Mononuclear cell (primary cell): Measurements from ENCODE around the gene TEX48. TPM values are rescaled to one million over a fixed set of nuclear protein-coding genes. Genes with fewer than 3 reads are reported as not detected.

Experiments
- H3K27me3 ChIP-seq: 2 replicates; pipeline ENCODE4 v1.6.0; 2011; ENCODE audit warnings: low read length, control low read depth; ENCODE audit not compliant: insufficient read depth
- H3K4me1 ChIP-seq: 2 replicates; pipeline ENCODE4 v1.5.1; 2011; ENCODE audit warnings: mild to moderate bottlenecking, low read length, control low read depth; ENCODE audit not compliant: insufficient read depth
- H3K4me3 ChIP-seq: 2 replicates; pipeline ENCODE4 v1.5.1; 2011; ENCODE audit warnings: mild to moderate bottlenecking, low read length, moderate library complexity
- H3K9me3 ChIP-seq: 2 replicates; pipeline ENCODE4 v1.5.1; 2011; ENCODE audit warnings: low read depth, mild to moderate bottlenecking, control low read depth, low read length
- total RNA-seq: library from RNA; depleted of rRNA; stranded (reverse); fragments of >200 nt; gene quantifications from one replicate; pipeline ENCODE4 v1.2.3, GENCODE V29; 2012

TEX48 gene
- total RNA-seq, 1 donor, result not detected

- Histone ChIP-seq H3K27me3 (no peaks in the 10 kb centered on the region), H3K4me3 (no peak overlapping the region), H3K4me1 (peaks cover 5% of the 10 kb centered on the region), H3K9me3 (no peaks in the 10 kb centered on the region)
These were observed 52.4 kb downstream of the TEX48 start for GRCh38 chr9:114629563-114630090.

DNA sequence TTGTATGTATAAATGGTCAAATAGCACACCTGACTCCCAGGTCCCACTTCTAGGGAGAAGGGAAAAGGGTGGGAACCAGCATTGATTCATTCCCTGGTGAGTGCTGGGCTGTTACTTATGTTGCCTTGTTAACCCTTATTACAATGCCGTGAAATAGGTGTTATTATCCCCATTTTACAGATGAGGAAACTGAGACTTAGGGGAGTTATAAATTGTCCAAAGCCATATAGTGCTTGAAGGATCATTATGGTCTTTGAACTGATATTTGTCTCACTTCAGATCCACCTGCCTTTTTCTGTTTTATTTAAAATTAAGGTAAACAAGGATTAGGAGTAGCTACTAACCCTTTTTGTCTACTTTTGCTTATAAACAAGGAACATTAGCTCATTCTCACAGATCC, 54.4 kb downstream of the TEX48 start:
- Histone ChIP-seq H3K27me3 (no peaks in the 10 kb centered on the region), H3K9me3 (no peaks in the 10 kb centered on the region), H3K4me3 (no peak overlapping the region), H3K4me1 (peaks cover 5% of the 10 kb centered on the region)

DNA sequence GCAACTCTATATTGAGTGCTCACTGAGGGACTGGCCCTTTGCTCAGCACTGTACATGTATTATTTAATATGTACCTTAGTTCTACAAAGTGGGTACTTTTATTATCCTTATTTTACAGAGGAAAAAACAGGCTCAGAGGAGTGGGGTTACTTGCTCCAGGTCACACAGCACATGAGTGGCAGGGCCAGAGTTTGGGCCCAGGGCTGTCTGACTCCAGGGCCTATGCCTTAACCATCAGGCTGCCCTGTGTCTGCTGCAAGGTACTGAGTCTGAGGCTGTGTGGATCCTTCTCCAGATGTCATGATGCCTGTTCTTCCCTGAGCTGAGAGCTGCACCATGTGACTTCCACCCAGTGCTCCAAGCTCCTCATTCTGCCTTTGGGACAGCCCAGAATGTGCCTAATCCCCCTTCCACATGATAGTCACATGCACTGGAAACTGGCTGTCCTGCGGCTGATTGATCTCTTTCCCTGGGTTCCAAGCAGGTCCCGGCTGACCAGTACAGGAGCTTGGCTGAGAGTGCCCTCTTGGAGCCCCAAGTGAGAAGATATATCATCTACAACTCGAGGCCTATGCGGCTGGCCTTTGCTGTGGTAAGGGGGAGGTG, 55.5 kb downstream of the TEX48 start:
- peaks cover 5% of the 10 kb centered on the region for H3K4me1 ChIP-seq
- no peaks in the 10 kb centered on the region for H3K9me3 ChIP-seq
- H3K4me3 ChIP-seq, result no peak overlapping the region
- H3K27me3 ChIP-seq, result no peaks in the 10 kb centered on the region

- H3K4me3 ChIP-seq, result no peak overlapping the region
- no peaks in the 10 kb centered on the region for H3K27me3 ChIP-seq
- peaks cover 8% of the 10 kb centered on the region for H3K4me1 ChIP-seq
- H3K9me3 ChIP-seq, result no peaks in the 10 kb centered on the region
These were observed 57.3 kb downstream of the TEX48 start for GRCh38 chr9:114624677-114625076.

DNA sequence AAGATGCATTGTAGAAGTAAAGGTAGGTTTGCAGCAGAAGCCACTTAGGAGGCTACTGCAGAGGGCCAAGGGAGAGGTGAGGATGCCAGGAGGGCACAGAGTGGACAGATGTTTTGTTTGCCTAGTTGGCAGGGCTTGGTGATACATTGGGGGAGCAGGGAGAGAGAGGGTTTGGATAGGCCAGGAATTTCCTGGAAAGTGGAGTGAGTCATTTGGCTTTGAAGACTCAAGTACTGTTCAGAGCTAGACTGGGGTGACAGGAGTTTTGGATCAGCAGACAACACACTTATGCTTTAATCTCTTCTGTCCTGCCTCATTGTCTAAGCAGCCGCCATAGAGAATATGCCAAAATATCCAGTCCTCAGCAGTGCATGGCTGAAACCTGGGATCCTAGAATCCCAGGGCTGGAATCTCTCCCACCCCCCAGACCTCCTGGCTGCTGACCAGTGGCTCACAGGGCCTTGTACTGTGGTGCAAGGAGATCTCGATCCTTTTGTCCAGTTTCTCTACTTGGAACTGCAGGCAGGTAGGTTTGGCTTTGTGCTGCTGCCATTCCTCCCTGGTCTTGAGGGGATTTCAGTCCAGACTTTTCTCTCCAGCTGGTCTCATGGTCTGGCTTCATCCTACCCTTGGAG, 59.9 kb downstream of the TEX48 start:
- peaks cover 32% of the 10 kb centered on the region for H3K4me1 ChIP-seq
- H3K27me3 ChIP-seq, result no peaks in the 10 kb centered on the region
- no peaks in the 10 kb centered on the region for H3K9me3 ChIP-seq
- H3K4me3 ChIP-seq, result no peak overlapping the region

GRCh38 chr9:114621561-114621960, 60.4 kb downstream of the TEX48 start:
- no peak overlapping the region for H3K4me3 ChIP-seq
- H3K4me1 ChIP-seq, result peaks cover 37% of the 10 kb centered on the region

DNA sequence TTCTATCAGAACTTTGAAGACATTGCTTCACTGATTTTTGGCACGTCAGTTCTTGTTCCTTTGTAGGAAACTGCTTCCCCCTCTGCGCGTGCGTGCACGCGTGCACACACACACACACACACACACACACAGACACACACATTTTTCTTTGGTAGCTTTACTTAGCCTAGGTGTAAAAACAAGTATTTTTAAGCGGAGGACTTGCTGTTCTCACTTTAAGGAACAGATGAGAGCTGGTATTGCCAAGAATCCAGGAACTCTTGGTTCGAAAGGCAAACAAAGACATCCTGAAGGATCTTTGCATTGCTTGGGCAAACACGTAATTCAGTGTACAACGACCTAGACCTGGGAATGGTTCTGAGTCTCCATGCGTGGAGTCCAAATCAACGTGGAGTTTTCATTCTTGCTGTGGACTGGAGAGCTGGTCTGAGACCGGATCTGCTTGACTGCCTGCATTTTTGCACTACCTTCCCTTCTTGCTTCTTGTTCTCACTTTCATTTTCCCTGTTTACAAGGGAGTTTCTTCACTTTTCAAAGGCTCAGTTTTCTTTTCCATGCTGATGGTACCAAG, 62.7 kb downstream of the TEX48 start:
- Histone ChIP-seq H3K4me1 (peaks cover 52% of the 10 kb centered on the region), H3K9me3 (no peaks in the 10 kb centered on the region), H3K27me3 (no peaks in the 10 kb centered on the region), H3K4me3 (peak overlapping the region; percentile 24)

More at GRCh38 chr9:114621561-114621960, 60.4 kb downstream of the TEX48 start:
- no peaks in the 10 kb centered on the region for H3K9me3 ChIP-seq
- H3K27me3 ChIP-seq, result no peaks in the 10 kb centered on the region

- H3K27me3 ChIP-seq, result no peaks in the 10 kb centered on the region
- no peaks in the 10 kb centered on the region for H3K9me3 ChIP-seq
- H3K4me3 ChIP-seq, result no peak overlapping the region
- H3K4me1 ChIP-seq, result peaks cover 74% of the 10 kb centered on the region
These were observed 65.1 kb downstream of the TEX48 start for GRCh38 chr9:114616684-114617520.

Other genes starting within 250 kb of the TEX48 start
- 4.7 TPM for gene WHRN, start 176.7 kb downstream of the TEX48 start, total RNA-seq
- 265 TPM for gene ATP6V1G1, start 94.4 kb downstream of the TEX48 start, total RNA-seq
- 11.8 TPM for gene TMEM268, start 70.9 kb downstream of the TEX48 start, total RNA-seq
- not detected for gene TEX53, start 24.4 kb downstream of the TEX48 start, total RNA-seq
- gene TNFSF15, start 123.8 kb upstream of the TEX48 start, total RNA-seq, result 2.9 TPM
- 83.1 TPM for gene TNFSF8, start 248.4 kb upstream of the TEX48 start, total RNA-seq